Glomerular visceral epithelial cell (primary cell): ENCODE measurements around the gene LHPP.
A peak's percentile ranks its signal among the peaks of the same experiment; 100 is the strongest.
"Not testable (repeated sequence)": the region's sequence is repeated elsewhere in the genome, so short reads cannot be mapped to it uniquely, and the experiment has no call there.

ENCODE experiments used
- DNase-seq: peaks from one replicate; pipeline ENCODE4 v3.0.0-alpha.2; 2016; ENCODE audit errors: extremely low spot score

The LHPP gene

GRCh38 chr10:124570646-124571045 is 109.0 kb downstream of the LHPP start:
- DNase-seq = no peak

- no peak for DNase-seq
These were observed 111.1 kb downstream of the LHPP start for GRCh38 chr10:124572751-124573150.

- DNase-seq = no peak
These were observed 112.3 kb downstream of the LHPP start for GRCh38 chr10:124573726-124574455.

GRCh38 chr10:124574456-124575070 is 112.9 kb downstream of the LHPP start:
- DNase-seq = no peak

GRCh38 chr10:124575107-124576035 is 113.7 kb downstream of the LHPP start:
- DNase-seq = no peak

GRCh38 chr10:124576526-124577420 is 115.2 kb downstream of the LHPP start:
- no peak for DNase-seq

GRCh38 chr10:124577651-124578050 is 116.0 kb downstream of the LHPP start:
- DNase-seq = no peak

GRCh38 chr10:124578231-124579010 is 116.8 kb downstream of the LHPP start:
- no peak for DNase-seq

- no peak for DNase-seq
These were observed 117.4 kb downstream of the LHPP start for GRCh38 chr10:124579011-124579399.

- no peak for DNase-seq
These were observed 124.5 kb downstream of the LHPP start for GRCh38 chr10:124586142-124586541.

- DNase-seq = no peak
These were observed 126.2 kb downstream of the LHPP start for GRCh38 chr10:124587811-124588211.

- DNase-seq = not testable (repeated sequence)
These were observed 126.7 kb downstream of the LHPP start for GRCh38 chr10:124588341-124588735.

GRCh38 chr10:124588736-124589490 is 127.3 kb downstream of the LHPP start:
- peak; percentile 55 for DNase-seq

- no peak for DNase-seq
These were observed 127.9 kb downstream of the LHPP start for GRCh38 chr10:124589491-124590041.

GRCh38 chr10:124590216-124591122 is 128.8 kb downstream of the LHPP start:
- no peak for DNase-seq

GRCh38 chr10:124591123-124591495 is 129.5 kb downstream of the LHPP start:
- DNase-seq = no peak

- DNase-seq = no peak
These were observed 130.5 kb downstream of the LHPP start for GRCh38 chr10:124592101-124592500.

GRCh38 chr10:124592736-124593430 is 131.3 kb downstream of the LHPP start:
- no peak for DNase-seq
